NCI-H128 (cell line): ENCODE results near the gene PRTN3.

Source experiments
- DNase-seq: peaks from one replicate; lab custom pipeline; 2025; ENCODE audit not compliant: unreplicated experiment; lab: John Stamatoyannopoulos, UW

Gene PRTN3

DNA sequence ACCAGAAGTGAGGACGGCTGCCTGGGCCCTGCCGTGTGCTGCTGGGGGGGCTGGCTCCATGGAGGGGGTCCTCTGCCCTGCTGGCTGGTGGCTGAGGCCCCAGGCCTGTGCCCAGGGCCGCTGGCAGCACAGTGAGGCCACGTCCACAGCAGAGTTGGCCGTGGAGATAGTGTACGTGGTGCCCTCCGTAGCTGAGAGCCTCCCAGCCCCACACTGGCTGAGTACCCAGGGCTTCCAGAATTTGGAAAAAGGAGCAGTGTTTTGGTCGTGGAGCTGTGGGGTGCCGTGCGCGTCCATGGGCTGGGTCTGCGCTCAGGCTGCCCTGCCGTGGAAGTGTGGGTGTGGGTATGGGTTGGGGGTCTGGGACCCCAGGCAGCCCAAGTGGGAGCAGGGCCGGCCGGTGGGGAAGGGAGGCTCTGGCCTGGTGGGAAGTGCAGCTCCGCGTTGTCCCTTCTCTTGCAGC lies 37.7 kb upstream of the PRTN3 start:
- no peak for DNase-seq

DNA sequence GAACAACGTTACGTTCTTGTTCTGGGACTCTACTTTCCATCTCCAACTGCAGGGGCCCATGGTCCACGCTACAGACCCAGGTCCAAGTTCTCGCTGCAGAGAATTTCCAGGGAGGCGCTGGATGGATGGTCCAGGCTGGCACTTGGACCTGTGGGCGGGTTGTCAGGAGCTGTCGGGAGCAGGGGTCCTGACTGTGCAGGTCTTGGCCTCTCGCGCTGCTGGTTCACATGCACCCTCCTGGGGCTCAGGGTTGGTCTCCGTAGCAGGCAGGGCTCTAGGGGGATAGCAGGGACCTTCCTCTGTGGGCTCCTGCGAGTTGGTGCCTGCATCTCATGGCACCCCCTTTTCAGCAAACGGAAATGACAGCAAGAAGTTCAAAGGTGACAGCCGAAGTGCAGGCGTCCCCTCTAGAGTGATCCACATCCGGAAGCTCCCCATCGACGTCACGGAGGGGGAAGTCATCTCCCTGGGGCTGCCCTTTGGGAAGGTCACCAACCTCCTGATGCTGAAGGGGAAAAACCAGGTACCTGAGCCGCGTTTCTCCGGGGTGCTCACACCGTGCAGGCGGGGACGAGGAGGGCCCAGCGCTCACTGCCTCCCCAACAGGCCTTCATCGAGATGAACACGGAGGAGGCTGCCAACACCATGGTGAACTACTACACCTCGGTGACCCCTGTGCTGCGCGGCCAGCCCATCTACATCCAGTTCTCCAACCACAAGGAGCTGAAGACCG lies 36.9 kb upstream of the PRTN3 start:
- no peak for DNase-seq

DNA sequence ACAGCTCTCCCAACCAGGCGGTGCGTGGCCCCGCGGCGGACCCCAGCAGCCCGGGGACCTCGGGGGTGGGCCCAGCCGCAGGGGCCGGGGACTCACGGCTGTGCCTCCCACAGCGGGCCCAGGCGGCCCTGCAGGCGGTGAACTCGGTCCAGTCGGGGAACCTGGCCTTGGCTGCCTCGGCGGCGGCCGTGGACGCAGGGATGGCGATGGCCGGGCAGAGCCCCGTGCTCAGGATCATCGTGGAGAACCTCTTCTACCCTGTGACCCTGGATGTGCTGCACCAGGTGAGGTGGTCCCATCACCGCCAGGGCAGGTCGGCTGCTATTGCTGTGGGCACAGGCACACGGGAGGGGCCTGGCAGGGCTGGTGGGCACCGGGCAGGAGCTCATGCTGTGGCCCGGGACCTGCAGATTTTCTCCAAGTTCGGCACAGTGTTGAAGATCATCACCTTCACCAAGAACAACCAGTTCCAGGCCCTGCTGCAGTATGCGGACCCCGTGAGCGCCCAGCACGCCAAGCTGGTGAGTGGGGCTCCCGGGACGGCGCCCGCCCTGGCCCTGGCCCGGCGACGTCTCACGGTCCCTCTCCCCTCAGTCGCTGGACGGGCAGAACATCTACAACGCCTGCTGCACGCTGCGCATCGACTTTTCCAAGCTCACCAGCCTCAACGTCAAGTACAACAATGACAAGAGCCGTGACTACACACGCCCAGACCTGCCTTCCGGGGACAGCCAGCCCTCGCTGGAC lies 36.2 kb upstream of the PRTN3 start:
- no peak for DNase-seq

DNA sequence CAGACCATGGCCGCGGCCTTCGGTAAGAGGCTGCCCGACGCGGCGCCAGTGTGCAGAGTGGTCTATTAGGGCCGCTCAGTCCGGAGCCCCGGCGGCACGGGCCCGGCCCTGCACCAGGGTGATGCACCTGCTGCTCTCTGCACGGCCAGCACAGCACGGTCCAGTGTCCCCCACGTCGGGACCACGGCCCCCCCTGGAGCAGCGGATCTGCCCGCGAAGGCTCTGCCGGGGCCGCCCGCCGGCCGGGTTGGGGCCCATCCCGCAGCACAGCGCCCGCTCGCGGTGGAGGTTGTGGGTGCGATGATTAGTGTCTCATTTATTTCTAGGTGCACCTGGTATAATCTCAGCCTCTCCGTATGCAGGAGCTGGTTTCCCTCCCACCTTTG lies 35.6 kb upstream of the PRTN3 start:
- no peak for DNase-seq

DNA sequence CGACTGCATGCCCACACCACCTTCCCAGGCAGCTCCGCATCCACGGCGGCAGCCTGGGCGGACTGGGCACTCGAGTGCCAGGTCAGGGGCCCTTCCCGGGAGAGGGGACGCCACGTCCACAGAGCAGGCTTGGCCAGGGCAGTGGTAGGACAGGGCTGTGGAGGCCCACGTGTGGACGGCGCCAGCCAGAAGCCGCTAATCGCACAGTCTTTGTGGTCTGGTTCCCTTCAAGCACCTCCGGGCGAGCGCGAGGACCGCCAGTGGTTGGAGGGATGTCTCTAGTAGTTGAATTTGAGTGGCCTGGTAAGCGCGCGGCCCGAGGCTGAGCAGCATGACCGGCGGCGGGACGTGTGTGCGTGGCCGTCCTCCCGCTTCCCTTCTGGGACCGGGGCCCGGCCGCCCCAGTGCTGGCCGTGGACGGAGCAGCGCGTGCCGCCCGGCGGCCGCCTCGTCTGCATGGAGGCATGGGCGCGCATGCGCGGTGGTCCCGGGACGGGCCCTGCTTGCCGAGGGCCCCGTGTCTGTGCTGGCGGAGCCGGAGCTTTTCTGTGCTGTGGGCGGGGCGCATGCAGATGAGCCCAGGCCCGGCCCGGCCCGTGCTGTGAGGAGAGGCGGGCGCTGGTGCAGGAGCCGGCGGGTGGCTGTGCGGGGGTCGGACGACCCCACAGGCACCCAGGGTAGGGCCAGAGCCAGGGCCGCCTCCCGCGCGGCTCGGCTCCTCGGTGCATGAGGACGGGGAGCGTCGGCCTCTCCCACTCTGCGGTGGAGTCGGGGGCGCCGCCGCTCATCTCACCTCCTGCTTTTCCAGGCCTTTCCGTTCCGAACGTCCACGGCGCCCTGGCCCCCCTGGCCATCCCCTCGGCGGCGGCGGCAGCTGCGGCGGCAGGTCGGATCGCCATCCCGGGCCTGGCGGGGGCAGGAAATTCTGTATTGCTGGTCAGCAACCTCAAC lies 34.9 kb upstream of the PRTN3 start:
- no peak for DNase-seq

DNA sequence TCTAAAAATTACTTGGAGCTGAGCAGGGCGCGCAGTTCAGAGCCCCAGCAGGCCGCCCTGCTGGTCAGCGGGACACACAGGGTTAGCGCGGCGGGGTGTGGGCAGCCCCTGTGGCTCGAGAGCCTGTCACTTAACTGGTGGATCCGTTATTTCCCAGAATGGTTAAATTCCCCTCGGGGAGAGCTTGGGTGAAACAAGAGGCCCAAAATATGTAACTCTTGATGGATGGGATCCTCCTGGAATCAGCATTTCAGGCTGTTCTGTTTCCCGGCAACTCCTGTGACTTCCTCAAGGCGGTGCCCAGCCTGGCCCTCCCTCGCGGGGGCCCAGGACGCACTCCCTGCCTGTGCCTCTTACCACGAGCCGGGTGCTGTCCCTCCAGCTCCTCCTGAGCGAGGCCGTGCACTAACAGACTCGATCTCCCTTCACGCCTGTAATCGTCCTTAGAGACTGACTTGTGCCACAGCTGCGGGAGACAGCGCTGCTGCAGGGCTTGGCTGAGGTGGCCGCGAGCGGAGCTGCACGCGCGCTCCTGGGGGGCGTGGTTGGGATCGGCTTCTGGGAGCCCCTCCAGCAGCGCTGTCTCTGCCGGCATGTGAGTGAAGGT lies 33.9 kb upstream of the PRTN3 start:
- no peak for DNase-seq

DNA sequence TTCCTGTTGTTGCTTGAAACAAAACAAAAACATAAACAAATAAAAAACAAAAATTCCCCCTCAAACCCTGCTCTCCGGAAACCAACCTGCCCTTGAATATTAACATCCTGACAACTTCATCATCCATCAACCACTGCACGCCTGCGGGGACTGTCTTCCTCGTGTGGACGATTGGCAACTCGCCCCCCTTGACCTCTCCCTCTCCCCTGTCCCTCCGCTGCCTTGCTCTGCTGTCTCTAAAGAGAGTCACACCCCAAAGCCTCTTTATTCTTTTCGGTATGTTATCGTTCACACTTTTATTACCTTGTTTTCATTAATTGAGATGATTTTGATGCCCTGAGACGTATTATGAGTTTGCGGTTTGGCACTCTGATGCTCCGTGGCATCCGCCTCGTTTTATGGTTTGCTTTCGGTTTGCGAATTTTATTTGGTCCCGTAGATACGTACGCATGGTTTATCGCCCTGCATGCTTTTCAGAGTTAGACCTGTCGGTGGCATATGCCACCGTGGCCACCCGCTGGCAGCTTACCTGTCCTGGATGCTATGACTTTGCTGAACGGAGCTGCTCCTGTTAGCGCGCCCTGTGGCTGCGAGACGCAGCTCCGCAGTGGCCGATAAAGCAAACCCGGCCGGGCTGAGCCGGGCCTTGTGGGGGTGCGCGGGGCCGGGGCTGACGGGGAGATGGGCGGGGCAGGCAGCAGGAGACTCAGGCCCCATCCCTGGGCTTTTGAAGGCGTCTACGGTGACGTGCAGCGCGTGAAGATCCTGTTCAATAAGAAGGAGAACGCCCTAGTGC lies 33.0 kb upstream of the PRTN3 start:
- DNase-seq, result no peak

DNA sequence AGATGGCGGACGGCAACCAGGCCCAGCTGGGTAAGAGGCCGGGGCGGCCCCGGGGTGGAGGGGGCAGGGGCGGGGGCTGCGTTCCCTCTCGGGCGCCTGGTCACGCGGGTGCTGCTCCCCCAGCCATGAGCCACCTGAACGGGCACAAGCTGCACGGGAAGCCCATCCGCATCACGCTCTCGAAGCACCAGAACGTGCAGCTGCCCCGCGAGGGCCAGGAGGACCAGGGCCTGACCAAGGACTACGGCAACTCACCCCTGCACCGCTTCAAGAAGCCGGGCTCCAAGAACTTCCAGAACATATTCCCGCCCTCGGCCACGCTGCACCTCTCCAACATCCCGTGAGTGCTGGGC lies 32.4 kb upstream of the PRTN3 start:
- no peak for DNase-seq

DNA sequence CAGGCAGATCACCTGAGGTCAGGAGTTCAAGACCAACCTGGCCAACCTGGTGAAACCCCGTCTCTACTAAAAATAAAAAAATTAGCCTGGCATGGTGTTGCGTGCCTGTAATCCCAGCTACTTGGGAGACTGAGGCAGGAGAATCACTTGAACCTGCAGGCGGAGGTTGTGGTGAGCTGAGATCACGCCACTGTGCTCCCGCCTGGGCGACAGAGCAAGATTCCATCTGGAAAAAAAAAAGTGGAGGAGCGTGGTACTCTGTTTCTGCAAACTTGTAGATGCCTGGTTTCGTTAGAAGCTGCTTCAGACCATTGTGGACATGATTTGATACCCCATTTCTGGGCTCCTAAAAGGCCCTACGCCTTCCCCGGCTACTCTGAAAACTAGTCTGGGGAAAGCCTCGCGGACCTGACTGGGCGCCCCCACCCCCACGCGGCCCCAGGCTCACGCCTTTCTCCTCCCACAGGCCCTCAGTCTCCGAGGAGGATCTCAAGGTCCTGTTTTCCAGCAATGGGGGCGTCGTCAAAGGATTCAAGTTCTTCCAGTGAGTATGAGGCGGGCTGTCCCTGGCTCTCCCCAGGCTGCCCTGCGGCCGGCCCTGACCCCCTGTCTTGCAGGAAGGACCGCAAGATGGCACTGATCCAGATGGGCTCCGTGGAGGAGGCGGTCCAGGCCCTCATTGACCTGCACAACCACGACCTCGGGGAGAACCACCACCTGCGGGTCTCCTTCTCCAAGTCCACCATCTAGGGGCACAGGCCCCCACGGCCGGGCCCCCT lies 30.5 kb upstream of the PRTN3 start:
- no peak for DNase-seq

DNA sequence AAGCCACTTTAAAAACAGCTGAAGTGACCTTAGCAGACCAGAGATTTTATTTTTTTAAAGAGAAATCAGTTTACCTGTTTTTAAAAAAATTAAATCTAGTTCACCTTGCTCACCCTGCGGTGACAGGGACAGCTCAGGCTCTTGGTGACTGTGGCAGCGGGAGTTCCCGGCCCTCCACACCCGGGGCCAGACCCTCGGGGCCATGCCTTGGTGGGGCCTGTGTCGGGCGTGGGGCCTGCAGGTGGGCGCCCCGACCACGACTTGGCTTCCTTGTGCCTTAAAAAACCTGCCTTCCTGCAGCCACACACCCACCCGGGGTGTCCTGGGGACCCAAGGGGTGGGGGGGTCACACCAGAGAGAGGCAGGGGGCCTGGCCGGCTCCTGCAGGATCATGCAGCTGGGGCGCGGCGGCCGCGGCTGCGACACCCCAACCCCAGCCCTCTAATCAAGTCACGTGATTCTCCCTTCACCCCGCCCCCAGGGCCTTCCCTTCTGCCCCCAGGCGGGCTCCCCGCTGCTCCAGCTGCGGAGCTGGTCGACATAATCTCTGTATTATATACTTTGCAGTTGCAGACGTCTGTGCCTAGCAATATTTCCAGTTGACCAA lies 29.8 kb upstream of the PRTN3 start:
- no peak for DNase-seq

DNA sequence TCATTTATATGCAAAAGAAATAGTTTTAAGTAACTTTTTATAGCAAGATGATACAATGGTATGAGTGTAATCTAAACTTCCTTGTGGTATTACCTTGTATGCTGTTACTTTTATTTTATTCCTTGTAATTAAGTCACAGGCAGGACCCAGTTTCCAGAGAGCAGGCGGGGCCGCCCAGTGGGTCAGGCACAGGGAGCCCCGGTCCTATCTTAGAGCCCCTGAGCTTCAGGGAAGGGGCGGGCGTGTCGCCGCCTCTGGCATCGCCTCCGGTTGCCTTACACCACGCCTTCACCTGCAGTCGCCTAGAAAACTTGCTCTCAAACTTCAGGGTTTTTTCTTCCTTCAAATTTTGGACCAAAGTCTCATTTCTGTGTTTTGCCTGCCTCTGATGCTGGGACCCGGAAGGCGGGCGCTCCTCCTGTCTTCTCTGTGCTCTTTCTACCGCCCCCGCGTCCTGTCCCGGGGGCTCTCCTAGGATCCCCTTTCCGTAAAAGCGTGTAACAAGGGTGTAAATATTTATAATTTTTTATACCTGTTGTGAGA lies 29.2 kb upstream of the PRTN3 start:
- no peak for DNase-seq

DNA sequence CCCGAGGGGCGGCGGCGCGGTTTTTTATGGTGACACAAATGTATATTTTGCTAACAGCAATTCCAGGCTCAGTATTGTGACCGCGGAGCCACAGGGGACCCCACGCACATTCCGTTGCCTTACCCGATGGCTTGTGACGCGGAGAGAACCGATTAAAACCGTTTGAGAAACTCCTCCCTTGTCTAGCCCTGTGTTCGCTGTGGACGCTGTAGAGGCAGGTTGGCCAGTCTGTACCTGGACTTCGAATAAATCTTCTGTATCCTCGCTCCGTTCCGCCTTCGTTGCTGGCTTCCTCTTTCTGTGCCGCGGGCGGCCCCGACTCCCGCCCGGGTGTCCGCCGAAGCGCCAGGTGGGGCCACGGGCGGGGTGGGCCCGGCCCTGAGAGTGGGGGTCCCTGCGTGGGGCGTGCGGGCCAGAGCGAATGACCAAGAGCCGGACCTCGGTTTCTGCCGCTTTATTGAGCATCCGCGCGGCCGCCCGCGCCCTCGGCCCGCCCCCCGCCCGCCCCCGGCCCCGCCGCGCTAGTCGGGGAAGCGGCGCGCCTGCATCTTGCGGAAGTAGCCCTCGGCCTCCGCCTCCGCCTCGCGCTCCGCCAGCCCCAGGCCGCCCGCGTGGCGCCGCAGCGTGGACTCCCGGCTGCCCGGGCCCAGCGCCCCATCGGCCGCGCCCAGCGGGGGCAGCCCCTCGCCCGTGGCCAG lies 28.6 kb upstream of the PRTN3 start:
- DNase-seq, result no peak

DNA sequence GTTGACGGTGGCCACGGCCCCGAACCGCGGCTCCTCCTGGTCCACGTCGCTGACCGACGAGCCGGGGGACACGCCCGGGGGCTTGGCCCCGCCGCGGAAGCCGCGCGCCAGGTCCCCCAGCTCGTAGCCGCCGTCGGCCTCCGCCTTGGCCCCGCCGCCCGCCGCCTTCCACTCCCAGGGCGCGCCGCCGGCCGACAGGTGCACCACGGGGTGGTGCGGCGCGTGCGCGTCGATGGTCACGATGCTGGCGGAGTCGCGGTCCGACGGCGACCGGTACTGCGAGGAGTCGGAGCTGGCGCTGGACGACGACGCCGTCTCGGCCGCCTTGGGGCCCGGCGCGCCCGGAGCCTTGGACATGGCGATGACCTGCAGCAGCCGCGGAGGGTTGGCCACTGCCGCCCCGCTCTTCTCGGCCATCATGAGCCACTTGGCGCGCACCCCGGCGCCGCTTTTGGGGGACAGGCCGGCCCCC lies 28.0 kb upstream of the PRTN3 start:
- no peak for DNase-seq

DNA sequence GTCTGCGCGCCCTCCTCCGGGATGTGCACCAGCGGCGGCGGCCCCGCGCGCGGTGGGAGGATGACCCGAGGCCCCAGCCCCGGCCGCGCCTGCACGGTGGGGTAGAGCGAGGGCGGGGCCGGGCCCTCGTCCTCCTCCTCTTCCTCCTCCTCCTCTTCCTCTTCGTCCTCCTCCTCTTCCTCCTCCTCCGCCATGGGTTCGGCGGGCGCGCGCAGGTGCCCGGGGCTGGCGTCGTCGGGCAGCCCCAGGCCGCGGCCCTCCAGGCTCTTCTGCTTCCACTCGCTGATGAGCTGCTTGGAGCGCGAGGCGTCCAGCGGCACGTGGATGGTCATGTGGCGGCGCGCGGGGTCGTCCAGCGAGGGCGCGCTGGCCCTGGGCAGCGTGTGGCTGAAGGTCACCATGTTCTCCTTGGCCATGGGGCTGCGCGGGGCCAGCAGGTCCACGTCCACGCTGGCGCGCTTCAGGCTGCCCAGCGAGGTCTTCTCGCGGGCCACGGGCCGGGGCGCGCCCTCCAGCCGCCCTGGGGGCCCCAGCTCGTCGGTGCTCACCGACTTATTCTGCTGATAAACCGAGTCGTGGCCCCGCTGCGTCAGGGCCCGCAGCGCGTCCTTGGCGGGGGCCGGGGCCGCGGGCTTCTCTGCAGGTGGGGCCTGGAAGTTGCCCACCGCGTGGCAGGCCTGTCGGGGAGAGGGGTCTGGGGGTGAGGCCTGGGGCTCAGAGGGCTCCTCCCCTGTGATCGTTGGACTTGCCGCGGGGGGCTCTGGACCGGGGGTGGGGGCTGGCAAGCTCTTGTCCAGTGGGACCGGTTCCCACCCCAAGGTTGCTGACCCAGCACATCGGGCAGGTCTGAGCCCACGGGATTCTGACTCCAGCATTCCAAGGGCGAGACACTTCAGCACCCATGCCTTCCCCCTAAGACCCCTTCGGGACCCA lies 27.3 kb upstream of the PRTN3 start:
- no peak for DNase-seq

DNA sequence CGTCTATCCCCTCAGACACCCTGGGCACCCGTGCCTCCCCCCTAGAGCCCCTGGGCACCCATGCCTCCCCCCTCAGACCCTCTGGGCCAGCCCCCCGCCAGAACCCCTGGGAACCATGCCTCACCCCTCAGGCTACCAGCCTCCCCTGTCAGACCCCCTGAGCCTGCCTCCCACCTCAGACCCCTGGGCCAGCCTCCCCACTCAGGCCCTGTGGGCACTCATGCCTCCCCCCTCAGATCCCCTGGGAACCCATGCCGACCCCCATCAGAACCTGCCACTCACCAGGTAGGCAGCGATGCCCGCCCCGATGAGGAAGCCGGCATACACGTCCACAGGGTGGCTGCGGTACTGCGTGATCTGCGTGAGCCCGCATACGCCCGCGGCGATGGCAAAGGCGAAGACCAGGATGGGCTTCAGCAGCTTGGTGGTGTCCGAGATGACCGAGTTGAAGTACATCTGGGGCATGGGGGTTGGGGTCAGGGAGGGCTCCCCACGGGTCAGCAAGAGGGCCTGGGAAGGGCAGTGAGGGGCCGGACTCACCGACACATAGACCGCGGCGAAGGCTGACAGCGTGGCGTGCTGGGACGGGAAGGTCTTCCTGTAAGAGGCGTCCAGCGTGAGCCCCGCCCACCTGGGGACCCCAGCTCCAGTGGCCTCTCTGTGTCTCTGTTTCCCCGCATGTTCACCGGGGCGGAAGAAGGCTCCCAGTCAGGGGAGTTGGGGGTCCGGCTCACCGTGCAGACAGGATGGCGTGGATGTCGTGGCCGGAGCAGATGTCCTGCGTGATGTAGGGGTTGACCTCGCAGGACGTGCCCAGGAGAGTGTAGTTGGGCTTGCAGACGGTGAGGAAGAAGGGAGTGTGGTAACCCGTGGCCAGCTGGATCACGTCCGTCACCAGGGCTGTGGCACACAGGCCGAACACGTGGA lies 26.4 kb upstream of the PRTN3 start:
- DNase-seq, result no peak
